Activated naive CD4-positive, alpha-beta T cell treated with anti-CD3 and anti-CD28 coated beads, Interleukin-2, amount 10 ng/mL, durations not matched to agents 7 days and 5 days (primary cell): ENCODE data around the gene TNRC6C.

Source experiments
- CTCF ChIA-PET: fragments of 350-600 bp; sonication (Branson Sonifier 250); formaldehyde crosslinking; loops from one replicate; lab custom pipeline; 2021; ENCODE audit warnings: antibody characterized with exemption; lab: Charles Lee
- DNase-seq: peaks from one replicate; pipeline ENCODE4 v3.0.0-alpha.2; 2020
- H3K27ac Mint-ChIP-seq: one replicate; pipeline ENCODE4 v1.8.0; 2021; ENCODE audit warnings: mild to moderate bottlenecking, moderate library complexity, mixed read lengths
- H3K27me3 Mint-ChIP-seq: one replicate; pipeline ENCODE4 v1.8.0; 2021; ENCODE audit warnings: mild to moderate bottlenecking, mixed read lengths
- H3K36me3 Mint-ChIP-seq: one replicate; pipeline ENCODE4 v1.8.0; 2021; ENCODE audit warnings: mixed read lengths
- H3K4me1 Mint-ChIP-seq: one replicate; pipeline ENCODE4 v1.8.0; 2021; ENCODE audit warnings: mixed read lengths
- H3K4me3 Mint-ChIP-seq: one replicate; pipeline ENCODE4 v1.8.0; 2021; ENCODE audit warnings: mild to moderate bottlenecking, moderate library complexity, mixed read lengths
- H3K9me3 Mint-ChIP-seq: one replicate; pipeline ENCODE4 v1.8.0; 2021; ENCODE audit warnings: mixed read lengths

The TNRC6C gene

GRCh38 chr17:78125976-78126894 lies 167.7 kb downstream of the TNRC6C start:
- H3K27ac Mint-ChIP-seq: peak overlapping the region; percentile 89

GRCh38 chr17:78126895-78127238 lies 168.4 kb downstream of the TNRC6C start:
- no peak for DNase-seq
- peaks cover 56% of the 10 kb centered on the region for H3K4me1 Mint-ChIP-seq
- H3K4me3 Mint-ChIP-seq: peak overlapping the region; percentile 91
- H3K9me3 Mint-ChIP-seq: no peaks in the 10 kb centered on the region
- peak overlapping the region; percentile 89 for H3K27ac Mint-ChIP-seq
- peaks cover 56% of the 10 kb centered on the region for H3K36me3 Mint-ChIP-seq
- peaks cover 4% of the 10 kb centered on the region for H3K27me3 Mint-ChIP-seq
- CTCF ChIA-PET: interaction anchor here (1.3 to 11.6 kb wide), 3 partner anchors 9 to 49 kb away, joined by 5 to 108 read pairs (median 7); no protein-coding TSS in a partner anchor

More at GRCh38 chr17:78125976-78126894, 167.7 kb downstream of the TNRC6C start:
- H3K4me3 Mint-ChIP-seq: peak overlapping the region; percentile 91
- H3K4me1 Mint-ChIP-seq: peaks cover 62% of the 10 kb centered on the region
- H3K9me3 Mint-ChIP-seq: no peaks in the 10 kb centered on the region
- peaks cover 4% of the 10 kb centered on the region for H3K27me3 Mint-ChIP-seq
- CTCF ChIA-PET: interaction anchor here (0.8 to 11.6 kb wide), 4 partner anchors 9 to 50 kb away, joined by 3 to 108 read pairs (median 6); no protein-coding TSS in a partner anchor
- peaks cover 62% of the 10 kb centered on the region for H3K36me3 Mint-ChIP-seq
- DNase-seq: no peak

- Mint-ChIP-seq H3K4me3 (peak overlapping the region; percentile 91), H3K36me3 (peaks cover 53% of the 10 kb centered on the region), H3K27ac (peak overlapping the region; percentile 89), H3K27me3 (peaks cover 4% of the 10 kb centered on the region), H3K9me3 (no peaks in the 10 kb centered on the region), H3K4me1 (peaks cover 51% of the 10 kb centered on the region)
- DNase-seq: peak; percentile 84
- CTCF ChIA-PET: interaction anchor here (1.0 to 11.6 kb wide), 4 partner anchors 8 to 49 kb away, joined by 3 to 108 read pairs (median 6); no protein-coding TSS in a partner anchor
Observed at GRCh38 chr17:78127239-78127887, 168.9 kb downstream of the TNRC6C start.

GRCh38 chr17:78127888-78128550 lies 169.5 kb downstream of the TNRC6C start:
- Mint-ChIP-seq H3K4me1 (peaks cover 44% of the 10 kb centered on the region), H3K4me3 (peak overlapping the region; percentile 91), H3K9me3 (no peaks in the 10 kb centered on the region), H3K27ac (peak overlapping the region; percentile 89), H3K27me3 (peaks cover 4% of the 10 kb centered on the region), H3K36me3 (peaks cover 53% of the 10 kb centered on the region)
- CTCF ChIA-PET: interaction anchor here (0.9 to 11.6 kb wide), 5 partner anchors 8 to 48 kb away, joined by 3 to 108 read pairs (median 5); no protein-coding TSS in a partner anchor
- DNase-seq: peak; percentile 49

- CTCF ChIA-PET: interaction anchor here (0.9 to 11.6 kb wide), 6 partner anchors 7 to 48 kb away, joined by 3 to 108 read pairs (median 8); no protein-coding TSS in a partner anchor
- Mint-ChIP-seq H3K27me3 (peaks cover 4% of the 10 kb centered on the region), H3K4me1 (peaks cover 42% of the 10 kb centered on the region), H3K9me3 (no peaks in the 10 kb centered on the region), H3K36me3 (peaks cover 53% of the 10 kb centered on the region), H3K27ac (peak within 1 kb of the TSS; percentile 100), H3K4me3 (peak within 1 kb of the TSS; percentile 95)
- DNase-seq: peak; percentile 86
Observed at GRCh38 chr17:78128551-78129350, 170.2 kb downstream of the TNRC6C start, which contains the start of gene TMC6. Gene TMC6 (minus strand): TSS chr17:78128755. CDS start chr17:78126832, 1,923 bp downstream.

GRCh38 chr17:78129351-78130089 lies 171.0 kb downstream of the TNRC6C start:
- H3K27me3 Mint-ChIP-seq: peaks cover 4% of the 10 kb centered on the region
- peaks cover 56% of the 10 kb centered on the region for H3K36me3 Mint-ChIP-seq
- CTCF ChIA-PET: interaction anchor here (2.0 to 2.3 kb wide), 3 partner anchors 8 to 16 kb away, joined by 8 to 10 read pairs (median 9); no protein-coding TSS in a partner anchor
- peaks cover 42% of the 10 kb centered on the region for H3K4me1 Mint-ChIP-seq
- peak overlapping the region; percentile 95 for H3K4me3 Mint-ChIP-seq
- H3K27ac Mint-ChIP-seq: peak overlapping the region; percentile 100
- DNase-seq: peak; percentile 75
- H3K9me3 Mint-ChIP-seq: no peaks in the 10 kb centered on the region

GRCh38 chr17:78130090-78130436 lies 171.6 kb downstream of the TNRC6C start:
- Mint-ChIP-seq H3K9me3 (no peaks in the 10 kb centered on the region), H3K27ac (peak overlapping the region; percentile 100), H3K36me3 (peaks cover 58% of the 10 kb centered on the region), H3K4me3 (peak overlapping the region; percentile 95), H3K4me1 (peaks cover 43% of the 10 kb centered on the region), H3K27me3 (peaks cover 4% of the 10 kb centered on the region)
- CTCF ChIA-PET: interaction anchor here (1.2 to 2.3 kb wide), 4 partner anchors 9 to 46 kb away, joined by 4 to 10 read pairs (median 8); no protein-coding TSS in a partner anchor
- DNase-seq: no peak

- Mint-ChIP-seq H3K36me3 (peaks cover 58% of the 10 kb centered on the region), H3K4me3 (peak within 1 kb of the TSS; percentile 95), H3K27me3 (peaks cover 4% of the 10 kb centered on the region), H3K27ac (peak within 1 kb of the TSS; percentile 100), H3K4me1 (peaks cover 46% of the 10 kb centered on the region), H3K9me3 (no peaks in the 10 kb centered on the region)
- peak; percentile 93 for DNase-seq
- CTCF ChIA-PET: interaction anchor here (1.2 to 2.3 kb wide), 4 partner anchors 9 to 46 kb away, joined by 4 to 10 read pairs (median 8); no protein-coding TSS in a partner anchor
Observed at GRCh38 chr17:78130437-78131101, 172.1 kb downstream of the TNRC6C start, which contains the start of gene TMC8. Gene TMC8 (plus strand): TSS chr17:78130771. CDS start chr17:78131589, 818 bp downstream.

- Mint-ChIP-seq H3K9me3 (no peaks in the 10 kb centered on the region), H3K36me3 (peaks cover 62% of the 10 kb centered on the region), H3K27ac (peak overlapping the region; percentile 100), H3K27me3 (peaks cover 4% of the 10 kb centered on the region), H3K4me3 (peak overlapping the region; percentile 95), H3K4me1 (peaks cover 49% of the 10 kb centered on the region)
- CTCF ChIA-PET: interaction anchor here (1.2 to 8.0 kb wide), 5 partner anchors 8 to 45 kb away, joined by 3 to 108 read pairs (median 8); partner anchors contain the start of gene TMC6
- peak; percentile 61 for DNase-seq
Observed at GRCh38 chr17:78131172-78132083, 172.9 kb downstream of the TNRC6C start.

GRCh38 chr17:78132084-78132676 lies 173.7 kb downstream of the TNRC6C start:
- H3K36me3 Mint-ChIP-seq: peaks cover 64% of the 10 kb centered on the region
- peak overlapping the region; percentile 85 for H3K27ac Mint-ChIP-seq
- peak overlapping the region; percentile 79 for H3K4me3 Mint-ChIP-seq
- H3K4me1 Mint-ChIP-seq: peaks cover 53% of the 10 kb centered on the region
- H3K27me3 Mint-ChIP-seq: peaks cover 4% of the 10 kb centered on the region
- DNase-seq: peak; percentile 84
- H3K9me3 Mint-ChIP-seq: no peaks in the 10 kb centered on the region
- CTCF ChIA-PET: interaction anchor here (1.4 to 8.0 kb wide), 2 partner anchors 9 to 44 kb away, joined by 3 to 108 read pairs; partner anchors contain the start of gene TMC6
